ENCODE results near the gene RASA4.
"Not testable (repeated sequence)": the region's sequence is repeated elsewhere in the genome, so short reads cannot be mapped to it uniquely, and the experiment has no call there.

GRCh38 chr7:102647813-102648212, 31.3 kb upstream of the RASA4 start:
- TF ChIP-seq, protein P1, sequence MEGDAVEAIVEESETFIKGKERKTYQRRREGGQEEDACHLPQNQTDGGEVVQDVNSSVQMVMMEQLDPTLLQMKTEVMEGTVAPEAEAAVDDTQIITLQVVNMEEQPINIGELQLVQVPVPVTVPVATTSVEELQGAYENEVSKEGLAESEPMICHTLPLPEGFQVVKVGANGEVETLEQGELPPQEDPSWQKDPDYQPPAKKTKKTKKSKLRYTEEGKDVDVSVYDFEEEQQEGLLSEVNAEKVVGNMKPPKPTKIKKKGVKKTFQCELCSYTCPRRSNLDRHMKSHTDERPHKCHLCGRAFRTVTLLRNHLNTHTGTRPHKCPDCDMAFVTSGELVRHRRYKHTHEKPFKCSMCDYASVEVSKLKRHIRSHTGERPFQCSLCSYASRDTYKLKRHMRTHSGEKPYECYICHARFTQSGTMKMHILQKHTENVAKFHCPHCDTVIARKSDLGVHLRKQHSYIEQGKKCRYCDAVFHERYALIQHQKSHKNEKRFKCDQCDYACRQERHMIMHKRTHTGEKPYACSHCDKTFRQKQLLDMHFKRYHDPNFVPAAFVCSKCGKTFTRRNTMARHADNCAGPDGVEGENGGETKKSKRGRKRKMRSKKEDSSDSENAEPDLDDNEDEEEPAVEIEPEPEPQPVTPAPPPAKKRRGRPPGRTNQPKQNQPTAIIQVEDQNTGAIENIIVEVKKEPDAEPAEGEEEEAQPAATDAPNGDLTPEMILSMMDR (IDR thresholded peaks at IDR 0.05; ENCODE audit: low read length): not testable (repeated sequence)
- TF ChIP-seq EZH2 (IDR thresholded peaks at IDR 0.05; ENCODE audit: borderline replicate concordance, low read length): not testable (repeated sequence)

All from OCI-LY1 (cell line).